ENCODE measurements around the gene GDPD5. TPM values are rescaled to one million over a fixed set of nuclear protein-coding genes. Genes with fewer than 3 reads are reported as not detected.

Gene GDPD5
- total and polyA plus RNA-seq, 9 of the 15 experiments (the other 6 are each of a cell fraction or from before 2014, with no cell fraction given), result 0.32 to 27.3 (median 8.0) TPM

DNA sequence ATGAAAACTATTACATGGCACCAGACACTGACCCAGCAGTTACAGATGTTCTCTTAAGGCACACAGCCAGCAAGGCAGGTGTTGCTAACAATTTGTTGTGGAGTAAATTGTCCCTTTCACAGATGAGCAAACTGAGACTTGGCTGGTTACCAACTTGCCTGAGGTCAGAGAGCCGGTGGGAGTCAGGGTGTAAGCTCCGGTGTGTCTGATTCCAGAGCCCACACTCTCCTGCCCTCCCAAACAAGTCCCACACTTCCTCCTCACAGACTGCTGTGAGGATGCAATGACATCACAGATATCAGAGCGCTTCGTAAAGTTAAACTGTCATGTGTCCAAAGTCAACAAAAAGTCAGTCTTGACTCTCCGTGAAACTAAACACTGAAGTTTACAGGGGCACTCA is 12.5 kb downstream of the GDPD5 start (continued):
- TF ChIP-seq GABPA (tag; conservative IDR thresholded peaks at IDR 0.05; ENCODE audit: low read depth) (no peak), NONO (IDR thresholded peaks at IDR 0.05; ENCODE audit: low read depth in 2 of 2, low read length in 1 of 2) (no peak), ZNF780A (CRISPR knock-in tag; IDR thresholded peaks at IDR 0.05) (no peak), ZNF766 (CRISPR knock-in tag; conservative IDR thresholded peaks at IDR 0.05) (no peak), NFIC (IDR thresholded peaks at IDR 0.05) (peak; percentile 93), SETDB1 (IDR thresholded peaks at IDR 0.05; ENCODE audit: low read length) (no peak), BHLHE40 (IDR thresholded peaks at IDR 0.05; ENCODE audit: low read length) (no peak), CCNT2 (IDR thresholded peaks at IDR 0.05; ENCODE audit: borderline replicate concordance, extremely low read depth, insufficient read length, low read depth, low read length) (no peak), ZNF224 (CRISPR knock-in tag; IDR thresholded peaks at IDR 0.05) (no peak), EP300 (IDR thresholded peaks at IDR 0.05; ENCODE audit: low read length) (no peak), KDM1A (IDR thresholded peaks at IDR 0.05) (peak; percentile 74 to 88), EHMT2 (IDR thresholded peaks at IDR 0.05) (no peak), RFX1 (IDR thresholded peaks at IDR 0.05) (no peak), BDP1 (IDR thresholded peaks at IDR 0.05; ENCODE audit: insufficient read depth, insufficient read length) (no peak), NELFE (IDR thresholded peaks at IDR 0.05; ENCODE audit: insufficient read depth, insufficient read length) (no peak), STAT5A (IDR thresholded peaks at IDR 0.05; ENCODE audit: borderline replicate concordance, low read length) (no peak), SMAD2 (IDR thresholded peaks at IDR 0.05; ENCODE audit: low read depth, low read length) (no peak), GATAD2A (IDR thresholded peaks at IDR 0.05) (no peak), CHD4 (IDR thresholded peaks at IDR 0.05; ENCODE audit: insufficient read depth, insufficient replicate concordance, low read depth, low read length, poor library complexity, severe bottlenecking) (peak; percentile 97), JUND (IDR thresholded peaks at IDR 0.05; ENCODE audit: borderline replicate concordance, low read depth, low read length) (no peak), JUND (tag; IDR thresholded peaks at IDR 0.05; ENCODE audit: borderline replicate concordance, low read depth, low read length) (peak; percentile 42; the same call in 1 of the 3 replicates), YBX1 (IDR thresholded peaks at IDR 0.05) (no peak), ATF1 (CRISPR knock-in tag; IDR thresholded peaks at IDR 0.05) (no peak), ATF1 (tag; IDR thresholded peaks at IDR 0.05) (peak; percentile 75), SMARCA5 (IDR thresholded peaks at IDR 0.05) (peak; percentile 87; the same call in 1 of the 2 replicates)
- TF ChIP-seq, protein P1, sequence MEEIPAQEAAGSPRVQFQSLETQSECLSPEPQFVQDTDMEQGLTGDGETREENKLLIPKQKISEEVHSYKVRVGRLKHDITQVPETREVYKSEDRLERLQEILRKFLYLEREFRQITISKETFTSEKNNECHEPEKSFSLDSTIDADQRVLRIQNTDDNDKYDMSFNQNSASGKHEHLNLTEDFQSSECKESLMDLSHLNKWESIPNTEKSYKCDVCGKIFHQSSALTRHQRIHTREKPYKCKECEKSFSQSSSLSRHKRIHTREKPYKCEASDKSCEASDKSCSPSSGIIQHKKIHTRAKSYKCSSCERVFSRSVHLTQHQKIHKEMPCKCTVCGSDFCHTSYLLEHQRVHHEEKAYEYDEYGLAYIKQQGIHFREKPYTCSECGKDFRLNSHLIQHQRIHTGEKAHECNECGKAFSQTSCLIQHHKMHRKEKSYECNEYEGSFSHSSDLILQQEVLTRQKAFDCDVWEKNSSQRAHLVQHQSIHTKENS (CRISPR knock-in tag; IDR thresholded peaks at IDR 0.05), result no peak
- TF ChIP-seq, protein P2, sequence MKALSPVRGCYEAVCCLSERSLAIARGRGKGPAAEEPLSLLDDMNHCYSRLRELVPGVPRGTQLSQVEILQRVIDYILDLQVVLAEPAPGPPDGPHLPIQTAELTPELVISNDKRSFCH (CRISPR knock-in tag; IDR thresholded peaks at IDR 0.05), result no peak
- TF ChIP-seq, protein P2 (tag; IDR thresholded peaks at IDR 0.05), result peak; percentile 49; the same call in 1 of the 2 replicates
- TF ChIP-seq, protein P3, sequence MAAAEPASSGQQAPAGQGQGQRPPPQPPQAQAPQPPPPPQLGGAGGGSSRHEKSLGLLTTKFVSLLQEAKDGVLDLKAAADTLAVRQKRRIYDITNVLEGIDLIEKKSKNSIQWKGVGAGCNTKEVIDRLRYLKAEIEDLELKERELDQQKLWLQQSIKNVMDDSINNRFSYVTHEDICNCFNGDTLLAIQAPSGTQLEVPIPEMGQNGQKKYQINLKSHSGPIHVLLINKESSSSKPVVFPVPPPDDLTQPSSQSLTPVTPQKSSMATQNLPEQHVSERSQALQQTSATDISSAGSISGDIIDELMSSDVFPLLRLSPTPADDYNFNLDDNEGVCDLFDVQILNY (CRISPR knock-in tag; IDR thresholded peaks at IDR 0.05), result no peak
